Stimulated activated CD4-positive, alpha-beta T cell treated with anti-CD3 and anti-CD28 coated beads, Interleukin-12 subunit alpha, Interleukin-12 subunit beta, amount 100 ng/mL, for 24 hours (primary cell): ENCODE measurements around the gene RAB11A.
A peak's percentile ranks its signal among the peaks of the same experiment; 100 is the strongest.

ENCODE experiments used
- DNase-seq, 2 experiments: peaks; one replicate each; pipeline ENCODE4 v3.0.0-alpha.2; 2020; ENCODE audit warnings: low read depth in 2 of 2

RAB11A gene

GRCh38 chr15:65916664-65917406 is 47.5 kb downstream of the RAB11A start:
- peak; percentile 24 for DNase-seq

GRCh38 chr15:65917407-65917756 is 48.1 kb downstream of the RAB11A start:
- no peak for DNase-seq

GRCh38 chr15:65917936-65918335 is 48.6 kb downstream of the RAB11A start:
- no peak for DNase-seq

- no peak for DNase-seq
Observed at GRCh38 chr15:65918357-65918920, 49.1 kb downstream of the RAB11A start.

- DNase-seq, result no peak
Observed at GRCh38 chr15:65918945-65919344, 49.7 kb downstream of the RAB11A start.

GRCh38 chr15:65919353-65919752 is 50.1 kb downstream of the RAB11A start:
- no peak for DNase-seq

GRCh38 chr15:65920121-65920520 is 50.8 kb downstream of the RAB11A start:
- DNase-seq, result no peak

- no peak for DNase-seq
Observed at GRCh38 chr15:65920825-65921309, 51.6 kb downstream of the RAB11A start.

GRCh38 chr15:65921780-65922179 is 52.5 kb downstream of the RAB11A start:
- no peak for DNase-seq

- no peak for DNase-seq
Observed at GRCh38 chr15:65922621-65923020, 53.3 kb downstream of the RAB11A start.

GRCh38 chr15:65923264-65923663 is 54.0 kb downstream of the RAB11A start:
- DNase-seq, result no peak

- DNase-seq, result no peak
Observed at GRCh38 chr15:65924004-65924403, 54.7 kb downstream of the RAB11A start.

- no peak for DNase-seq
Observed at GRCh38 chr15:65925338-65925737, 56.0 kb downstream of the RAB11A start.

- DNase-seq, result no peak
Observed at GRCh38 chr15:65926459-65926858, 57.2 kb downstream of the RAB11A start.

- DNase-seq, result no peak
Observed at GRCh38 chr15:65926899-65927298, 57.6 kb downstream of the RAB11A start.

- DNase-seq, result no peak
Observed at GRCh38 chr15:65927545-65927944, 58.3 kb downstream of the RAB11A start.

- DNase-seq, result no peak
Observed at GRCh38 chr15:65929573-65929972, 60.3 kb downstream of the RAB11A start.

- DNase-seq, result no peak
Observed at GRCh38 chr15:65930134-65930533, 60.8 kb downstream of the RAB11A start.

- DNase-seq, result no peak
Observed at GRCh38 chr15:65931221-65931620, 61.9 kb downstream of the RAB11A start.

GRCh38 chr15:65935391-65935790 is 66.1 kb downstream of the RAB11A start:
- DNase-seq, result no peak

GRCh38 chr15:65936282-65936681 is 67.0 kb downstream of the RAB11A start:
- no peak for DNase-seq

GRCh38 chr15:65937054-65937453 is 67.8 kb downstream of the RAB11A start:
- DNase-seq, result no peak

- DNase-seq, result no peak
Observed at GRCh38 chr15:65937476-65937875, 68.2 kb downstream of the RAB11A start.

GRCh38 chr15:65938604-65939003 is 69.3 kb downstream of the RAB11A start:
- no peak for DNase-seq
